NCI-H446 (cell line): ENCODE measurements around the gene FBLN2.

Experiments used
- DNase-seq, 2 experiments: peaks; one replicate each; lab custom pipeline; 2025; lab: John Stamatoyannopoulos, UW

Gene FBLN2

DNA sequence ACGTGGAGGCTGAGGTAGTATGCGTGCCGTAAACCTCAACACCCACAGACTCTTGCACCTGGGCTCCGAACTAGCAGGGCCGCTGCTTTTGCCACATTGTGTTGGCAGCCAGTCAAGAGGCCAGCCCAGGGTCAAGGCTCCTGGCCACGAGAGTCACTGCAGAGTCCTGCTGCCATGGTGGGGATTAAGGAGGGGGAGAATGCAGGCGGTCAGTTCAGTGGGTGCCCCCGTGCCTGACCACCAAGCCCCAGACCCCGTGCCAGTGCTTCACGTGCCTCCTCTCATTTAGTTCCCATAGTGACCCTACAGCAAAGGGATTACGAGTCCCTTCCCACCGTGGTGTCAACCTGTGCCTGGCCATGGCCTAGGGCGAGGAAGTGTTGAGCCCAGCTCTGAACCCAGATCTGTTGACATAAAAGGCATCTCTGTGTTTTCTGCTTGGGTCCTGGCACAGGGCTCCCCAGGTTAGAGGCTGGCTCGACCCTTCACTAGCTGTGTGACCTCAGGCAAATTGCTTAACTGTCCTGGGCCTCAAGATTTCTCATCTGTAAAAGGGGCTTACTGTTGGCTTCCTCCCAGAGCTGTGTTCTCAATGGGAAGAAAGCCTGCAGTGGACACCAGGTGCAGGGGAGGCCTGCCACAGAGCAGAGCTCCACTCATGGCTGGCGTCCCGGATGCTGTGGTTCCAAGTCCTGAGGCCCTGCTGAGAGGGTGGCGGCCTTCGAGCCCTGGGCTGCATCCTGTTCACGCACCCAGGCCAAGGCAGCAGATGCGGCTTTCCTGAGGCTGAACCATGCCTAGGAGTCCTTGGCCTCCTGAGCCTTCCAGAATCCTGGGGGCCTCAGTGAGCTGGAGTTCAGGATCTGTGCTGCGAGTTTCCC is 32.8 kb downstream of the FBLN2 start:
- DNase-seq, result peak in 1 of 2 experiments; percentile 4

- no peak for DNase-seq
Measured at GRCh38 chr3:13582366-13583250, 33.7 kb downstream of the FBLN2 start.

- DNase-seq, result no peak
Measured at GRCh38 chr3:13583251-13584180, 34.6 kb downstream of the FBLN2 start.

DNA sequence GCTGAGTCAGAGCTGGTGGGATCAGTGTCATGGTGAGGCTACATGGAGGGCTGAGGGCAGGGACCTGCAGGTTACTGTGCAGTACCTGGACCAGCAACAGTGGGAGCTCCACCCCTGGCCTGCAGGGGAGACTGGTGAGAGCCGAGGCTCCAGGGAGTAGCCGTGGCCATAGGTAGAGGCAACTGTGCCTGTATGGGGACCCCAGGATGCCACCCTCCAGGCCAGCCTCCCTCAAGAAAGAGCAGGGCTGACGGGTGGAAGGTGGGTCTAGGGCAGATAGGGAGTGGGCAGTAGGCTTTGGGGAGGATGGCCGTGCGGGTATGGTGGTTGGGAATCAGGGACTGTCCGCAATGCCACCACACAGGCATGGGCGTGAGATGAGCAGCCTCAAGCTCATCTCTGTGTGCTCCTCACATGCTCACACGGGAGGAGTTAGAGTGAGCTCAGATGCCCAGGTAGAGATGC is 35.5 kb downstream of the FBLN2 start:
- no peak for DNase-seq

DNA sequence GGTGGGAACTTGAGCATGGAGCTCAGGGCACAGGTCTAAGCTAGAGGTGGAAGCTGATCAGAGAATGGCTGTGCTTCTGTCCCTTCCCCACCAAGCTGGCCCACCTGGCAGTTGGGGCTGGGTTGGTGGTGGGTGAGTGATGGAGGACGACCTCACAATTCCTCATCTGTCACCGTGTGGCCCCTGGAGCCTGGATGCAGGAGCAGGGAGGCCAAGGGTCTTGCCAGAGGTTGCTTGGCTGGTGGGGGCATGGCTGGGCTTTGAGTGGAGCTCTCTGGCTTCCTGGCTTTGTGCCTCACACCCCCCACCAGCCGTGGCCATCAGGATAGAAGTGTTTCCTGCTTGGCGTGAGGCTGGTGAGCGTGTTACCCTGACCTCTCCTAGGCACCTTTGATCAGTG is 36.0 kb downstream of the FBLN2 start:
- no peak for DNase-seq

- no peak for DNase-seq
Measured at GRCh38 chr3:13587442-13587841, 38.5 kb downstream of the FBLN2 start.

DNA sequence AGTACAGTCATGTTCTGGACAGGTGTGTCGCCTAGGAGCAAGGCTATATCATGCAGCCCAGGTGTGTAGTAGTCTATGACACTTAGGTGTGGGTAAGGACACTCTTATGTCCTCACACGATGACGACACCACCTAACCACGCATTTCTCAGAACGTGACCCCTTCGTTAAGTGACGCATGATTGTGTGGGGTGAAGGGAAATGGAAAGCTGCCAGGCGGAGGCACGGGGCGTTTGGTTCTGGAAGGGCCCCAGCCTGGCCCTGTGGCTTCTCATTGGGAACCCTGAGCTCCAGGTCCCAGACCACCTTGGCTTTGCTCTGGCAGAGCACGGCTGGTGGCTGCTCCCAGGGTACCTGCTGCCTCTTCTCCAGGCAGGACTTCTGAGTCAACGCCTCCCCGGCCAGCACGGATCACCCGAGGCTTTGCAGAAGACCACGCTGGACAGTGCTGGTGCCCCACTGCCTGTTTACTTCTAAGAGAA is 39.3 kb downstream of the FBLN2 start:
- DNase-seq, result no peak

DNA sequence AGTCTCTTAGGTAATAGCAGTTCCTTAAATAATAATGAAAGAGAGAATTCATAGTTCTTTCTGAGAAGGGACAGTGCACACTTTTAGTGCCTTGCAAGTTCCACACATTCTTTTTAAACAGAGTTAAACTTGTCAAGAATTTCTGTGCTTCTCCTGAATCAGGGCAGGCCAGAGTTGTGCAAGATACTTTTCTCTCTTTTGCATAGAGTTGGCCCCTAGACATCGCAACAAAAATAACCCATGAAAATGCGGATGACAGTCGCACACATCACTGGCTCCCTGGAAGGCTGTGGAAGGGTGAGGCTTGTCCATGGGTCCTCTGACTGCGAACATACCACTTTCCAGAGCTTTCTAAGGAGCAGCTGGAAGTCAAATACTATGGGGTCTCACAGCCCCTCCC is 40.1 kb downstream of the FBLN2 start:
- no peak for DNase-seq

GRCh38 chr3:13590841-13591520 is 42.1 kb downstream of the FBLN2 start:
- peak; percentile 7 to 49 for DNase-seq

DNA sequence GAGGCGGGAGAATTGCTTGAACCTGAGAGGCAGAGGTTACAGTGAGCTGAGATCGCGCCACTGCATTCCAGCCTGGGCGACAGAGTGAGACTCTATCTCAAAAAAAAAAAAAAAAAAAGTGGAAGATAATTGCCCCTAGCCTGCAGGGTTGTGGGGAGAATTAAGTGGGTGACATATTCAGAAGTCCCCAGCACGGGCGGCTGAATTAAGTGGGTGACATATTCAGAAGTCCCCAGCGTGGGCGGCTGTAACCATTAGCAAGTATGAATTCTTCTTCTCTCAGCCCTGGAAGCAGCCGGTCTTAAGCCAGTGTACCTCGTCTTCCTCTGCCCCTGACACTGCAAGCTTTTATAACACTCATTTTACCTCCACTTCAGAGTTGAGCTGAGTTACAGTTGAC is 44.7 kb downstream of the FBLN2 start:
- no peak for DNase-seq

- DNase-seq, result no peak
Measured at GRCh38 chr3:13594146-13594545, 45.2 kb downstream of the FBLN2 start.

DNA sequence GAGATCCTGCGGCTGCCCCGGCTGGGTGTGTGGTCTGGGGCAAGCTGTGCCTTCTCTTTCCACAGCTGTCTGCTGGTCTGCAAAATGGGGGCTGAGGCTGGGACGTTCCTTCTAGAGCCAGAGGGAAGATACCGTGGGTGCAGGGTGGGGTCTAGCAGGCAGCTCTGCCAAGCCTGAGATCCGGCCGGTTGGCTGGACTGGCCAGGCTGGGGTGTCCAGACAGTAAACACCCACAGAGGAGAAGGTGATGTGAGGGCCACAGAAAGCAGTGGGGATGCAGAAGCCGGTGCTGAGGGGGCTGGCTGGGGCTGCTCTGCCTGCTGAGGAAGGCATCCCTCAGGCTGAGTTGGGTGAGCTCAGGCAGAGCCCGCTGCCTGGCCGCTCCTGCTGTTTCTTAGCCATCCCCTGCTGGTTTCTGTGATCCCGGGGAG is 46.1 kb downstream of the FBLN2 start:
- no peak for DNase-seq

- DNase-seq, result no peak
Measured at GRCh38 chr3:13595485-13595884, 46.6 kb downstream of the FBLN2 start.

GRCh38 chr3:13596426-13597205 is 47.7 kb downstream of the FBLN2 start:
- DNase-seq, result no peak

DNA sequence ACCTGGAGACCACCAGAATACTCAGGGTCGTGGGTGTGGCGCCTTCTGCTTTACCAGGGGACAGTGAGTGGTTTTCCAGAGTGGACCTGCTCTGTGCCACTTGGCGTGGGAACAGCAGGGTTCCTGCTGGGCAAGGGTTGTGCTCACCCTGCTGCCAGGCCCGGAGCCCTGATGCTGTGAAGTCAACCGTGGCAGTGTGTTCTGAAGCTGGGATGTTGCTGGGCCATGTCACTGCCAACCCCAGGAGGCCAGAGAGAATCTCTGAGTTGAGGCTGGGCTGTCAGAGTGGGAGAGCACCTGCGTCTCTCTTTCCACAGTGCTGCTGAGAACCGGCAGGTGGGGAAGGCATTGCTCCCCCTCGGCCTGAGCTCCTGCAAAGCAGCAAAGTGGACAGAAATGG is 48.7 kb downstream of the FBLN2 start:
- DNase-seq, result no peak

DNA sequence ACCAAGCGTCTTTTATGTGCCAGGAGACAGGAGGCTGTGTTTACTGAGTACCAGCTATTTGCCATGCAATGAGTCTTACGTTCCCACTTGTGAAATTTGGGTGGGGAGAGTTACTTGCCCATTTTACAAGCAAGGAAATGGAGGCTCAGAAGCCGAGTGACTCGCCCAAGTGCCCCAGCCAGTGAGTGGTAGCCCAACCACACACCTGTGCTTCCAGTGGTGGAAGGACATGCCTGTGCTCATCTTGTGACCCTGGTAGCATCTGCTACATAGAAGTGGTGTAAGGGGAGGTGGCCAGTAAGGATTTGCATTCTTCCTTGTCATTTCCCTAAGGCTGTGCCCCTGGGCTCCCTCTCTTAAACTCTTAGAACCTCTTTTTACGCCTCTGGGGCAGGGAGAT is 49.3 kb downstream of the FBLN2 start:
- DNase-seq, result no peak

- peak in 1 of 2 experiments; percentile 9 for DNase-seq
Measured at GRCh38 chr3:13598926-13599886, 50.3 kb downstream of the FBLN2 start.

- DNase-seq, result no peak
Measured at GRCh38 chr3:13599887-13600450, 51.0 kb downstream of the FBLN2 start.
